ENCODE measurements around the gene CD36.

The CD36 gene

DNA sequence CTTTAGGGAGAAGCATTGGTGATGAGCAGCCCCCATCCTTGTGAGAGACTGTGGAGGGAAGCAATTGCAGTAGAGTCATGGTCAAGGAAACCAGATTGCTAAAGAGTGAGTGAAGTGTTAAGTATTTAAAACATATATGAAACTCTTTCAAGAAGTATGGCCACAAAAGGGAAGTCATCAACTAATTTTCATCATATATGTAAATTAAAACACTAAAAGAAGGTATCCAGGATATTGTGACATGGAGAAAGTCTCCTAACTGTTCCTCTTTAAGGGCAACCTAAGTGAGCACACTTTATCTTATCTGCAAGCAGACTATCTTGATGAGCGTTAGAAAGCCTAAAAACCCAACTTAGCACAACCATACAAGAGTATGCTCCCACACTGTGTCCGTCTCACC lies 69.7 kb downstream of the CD36 start:
- no peak for DNase-seq

GRCh38 chr7:80711531-80711930 lies 73.1 kb downstream of the CD36 start:
- no peak for DNase-seq

DNA sequence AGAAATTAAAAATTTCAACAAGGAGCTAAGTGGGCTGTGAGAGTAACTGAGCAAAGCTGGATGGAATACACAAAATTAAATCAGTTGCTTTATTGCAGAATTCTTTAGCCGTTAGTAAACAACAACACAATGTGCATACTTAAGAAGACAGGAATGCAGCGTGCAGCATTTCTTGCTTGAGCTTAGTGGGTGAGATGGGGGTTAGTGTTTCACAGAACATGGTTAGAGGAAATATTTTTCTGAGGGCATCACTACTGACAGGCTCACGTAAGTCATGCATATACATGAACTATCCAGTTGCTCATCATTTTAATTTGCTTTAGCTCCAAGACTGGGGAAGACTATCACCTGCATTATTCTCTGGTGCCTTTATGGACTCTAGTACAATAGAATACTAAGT lies 80.8 kb downstream of the CD36 start:
- DNase-seq = no peak

- no peak for DNase-seq
These were observed 81.7 kb downstream of the CD36 start for GRCh38 chr7:80720146-80720545.

GRCh38 chr7:80721883-80722615 lies 83.6 kb downstream of the CD36 start:
- no peak for DNase-seq

DNA sequence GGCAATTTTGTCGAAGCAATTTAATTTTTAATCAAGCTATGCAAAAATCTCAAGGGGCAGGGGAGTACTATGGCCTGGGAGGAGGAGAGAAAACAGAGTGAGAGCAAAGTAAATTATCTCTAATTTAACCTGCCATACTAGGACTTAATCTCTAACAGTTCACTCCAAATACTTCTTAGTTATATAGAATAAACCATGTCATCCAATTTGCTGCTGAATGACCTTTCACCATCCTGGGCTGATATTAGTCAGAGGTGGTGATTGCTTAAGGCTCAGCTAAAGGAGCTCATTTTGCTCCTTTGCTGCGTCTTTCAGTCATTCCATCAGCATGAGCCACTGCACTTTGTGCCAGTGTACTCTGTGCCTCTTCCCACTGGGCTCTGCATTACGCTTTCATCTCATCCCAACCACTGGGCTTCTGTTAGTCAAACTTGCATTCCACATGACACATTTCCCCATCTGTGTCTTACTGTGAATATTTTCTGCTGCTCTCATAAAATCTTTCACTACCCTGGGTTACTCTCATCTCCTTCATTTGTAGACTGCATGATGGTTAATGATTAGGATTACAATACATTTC lies 84.3 kb downstream of the CD36 start:
- DNase-seq = no peak

DNA sequence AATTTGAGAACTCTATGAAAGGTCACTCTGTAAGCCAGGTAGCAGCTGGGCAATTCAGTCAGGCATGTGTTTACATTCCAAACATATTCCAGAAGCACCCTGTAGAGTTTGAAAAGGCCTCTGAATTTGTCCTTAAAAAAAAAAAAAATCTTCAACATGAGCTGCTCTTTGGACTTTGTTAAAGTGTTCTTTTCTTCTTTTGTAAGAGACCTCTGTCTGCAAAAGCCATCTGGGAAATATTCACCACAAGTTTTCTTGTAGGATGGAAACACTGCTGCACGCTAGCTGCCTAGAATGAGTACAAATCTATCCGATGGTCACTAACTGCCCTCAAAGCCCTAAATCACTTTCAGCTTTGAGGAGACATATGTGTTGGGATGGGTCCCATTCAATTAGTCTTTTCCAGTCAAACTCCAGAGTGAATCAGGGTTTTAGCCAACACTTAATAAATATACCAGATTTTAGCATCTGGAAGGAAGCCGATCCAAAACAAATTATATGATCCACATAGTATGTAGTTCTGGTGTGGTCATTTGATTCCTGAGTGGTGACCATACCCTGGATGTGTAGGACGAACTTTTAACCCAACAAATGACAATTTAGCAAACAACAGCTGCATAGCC lies 85.9 kb downstream of the CD36 start:
- no peak for DNase-seq

- DNase-seq = no peak
These were observed 86.8 kb downstream of the CD36 start for GRCh38 chr7:80725181-80725611.
